Neural cell (in vitro differentiated cells): ENCODE data around the gene PRR18. TPM values are rescaled to one million over a fixed set of nuclear protein-coding genes. Genes with fewer than 3 reads are reported as not detected.

Source experiments
- H2AFZ ChIP-seq: fragments of 200-600, 300-800 bp; sonication (generic), shearing (Covaris generic); 2 replicates; pipeline ENCODE4 v1.6.0; 2014; ENCODE audit warnings: low read depth, mild to moderate bottlenecking, antibody characterized with exemption, low read length, moderate library complexity
- H3F3A ChIP-seq: fragments of 200-600 bp; shearing (Covaris generic); 2 replicates; pipeline ENCODE4 v1.6.1; 2016; ENCODE audit warnings: mild to moderate bottlenecking, moderate library complexity, mixed read lengths, antibody characterized with exemption, low read length; ENCODE audit not compliant: insufficient read depth, poor library complexity, severe bottlenecking
- H3K27ac ChIP-seq: fragments of 200-600, 300-800 bp; sonication (generic), shearing (Covaris generic); 2 replicates; pipeline ENCODE4 v1.5.1; 2014; ENCODE audit warnings: mild to moderate bottlenecking, low read length, moderate library complexity
- H3K27me3 ChIP-seq: fragments of 300-800, 200-600 bp; sonication (generic), shearing (Covaris generic); 2 replicates; pipeline ENCODE4 v1.6.0; 2014; ENCODE audit warnings: mild to moderate bottlenecking, low read depth, low read length, moderate library complexity; ENCODE audit not compliant: insufficient read depth
- H3K36me3 ChIP-seq: fragments of 300-800, 200-600 bp; sonication (generic), shearing (Covaris generic); 2 replicates; pipeline ENCODE4 v1.5.1; 2014; ENCODE audit warnings: mild to moderate bottlenecking, antibody characterized with exemption, low read length, moderate library complexity; ENCODE audit not compliant: insufficient read depth
- H3K4me2 ChIP-seq: fragments of 300-800, 200-600 bp; sonication (generic), shearing (Covaris generic); 2 replicates; pipeline ENCODE4 v1.6.0; 2014; ENCODE audit warnings: mild to moderate bottlenecking, low read length
- H3K4me3 ChIP-seq: fragments of 300-800, 200-600 bp; sonication (generic), shearing (Covaris generic); 2 replicates; pipeline ENCODE4 v1.5.1; 2014; ENCODE audit warnings: mild to moderate bottlenecking, low read length, moderate library complexity
- H3K79me2 ChIP-seq: fragments of 200-600 bp; shearing (Covaris generic); replicated peaks from 2 replicates; pipeline ENCODE4 v1.6.0; 2014; ENCODE audit warnings: mild to moderate bottlenecking, low read length, moderate library complexity; ENCODE audit not compliant: insufficient read depth
- H3K9ac ChIP-seq: fragments of 300-800, 200-600 bp; sonication (generic), shearing (Covaris generic); 2 replicates; pipeline ENCODE4 v1.6.1; 2016; ENCODE audit warnings: mild to moderate bottlenecking, low read length, mixed read lengths
- H3K9me2 ChIP-seq: fragments of 200-600 bp; shearing (Covaris generic); 2 replicates; pipeline ENCODE4 v1.6.1; 2016; ENCODE audit warnings: mild to moderate bottlenecking, low read length, mixed read lengths; ENCODE audit not compliant: insufficient read depth
- H3K9me3 ChIP-seq: fragments of 200-600, 300-800 bp; sonication (generic), shearing (Covaris generic); 2 replicates; pipeline ENCODE4 v1.6.1; 2016; ENCODE audit warnings: mild to moderate bottlenecking, mixed run types, low read length, moderate library complexity, mixed read lengths
- H4K20me1 ChIP-seq: fragments of 200-600 bp; shearing (Covaris generic); 2 replicates; pipeline ENCODE4 v1.6.1; 2016; ENCODE audit warnings: mild to moderate bottlenecking, mixed run types; ENCODE audit not compliant: insufficient read depth
- EP300 ChIP-seq: fragments of 450-650 bp; conservative IDR thresholded peaks from 2 replicates; pipeline ENCODE4 v1.6.1; 2014; ENCODE audit warnings: antibody characterized with exemption, mild to moderate bottlenecking, moderate library complexity; ENCODE audit not compliant: poor library complexity, severe bottlenecking
- EZH2 ChIP-seq: fragments of 200-600, 300-800 bp; shearing (Covaris generic), sonication (generic); IDR thresholded peaks from 2 replicates; pipeline ENCODE4 v1.6.1; 2014; ENCODE audit warnings: antibody characterized with exemption, low read length, borderline replicate concordance, mild to moderate bottlenecking; ENCODE audit not compliant: insufficient read depth, poor library complexity, severe bottlenecking
- MXI1 ChIP-seq: fragments of 450-650 bp; conservative IDR thresholded peaks from 2 replicates; pipeline ENCODE4 v1.6.1; 2014; ENCODE audit warnings: antibody characterized with exemption, mild to moderate bottlenecking; ENCODE audit not compliant: poor library complexity, severe bottlenecking
- POLR2AphosphoS5 ChIP-seq: IDR thresholded peaks from 2 replicates; pipeline ENCODE4 v1.6.1; 2012
- RAD21 ChIP-seq: fragments of 450-650 bp; conservative IDR thresholded peaks from 2 replicates; pipeline ENCODE4 v1.6.1; 2014; ENCODE audit warnings: antibody characterized with exemption, mild to moderate bottlenecking, moderate library complexity
- SMC3 ChIP-seq: fragments of 450-650 bp; conservative IDR thresholded peaks from 2 replicates; pipeline ENCODE4 v1.6.1; 2014; ENCODE audit warnings: antibody characterized with exemption, mild to moderate bottlenecking, moderate library complexity; ENCODE audit not compliant: poor library complexity
- TAF1 ChIP-seq: IDR thresholded peaks from 2 replicates; pipeline ENCODE4 v1.6.1; 2012; ENCODE audit warnings: low read depth
- polyA plus RNA-seq: library from polyadenylated mRNA; depleted of rRNA; stranded (reverse); fragments of >200 nt; gene quantifications from 2 replicates; pipeline ENCODE4 v1.2.3, GENCODE V29; 2014
- TF ChIP-seq, protein P1 (sequence below): IDR thresholded peaks from 2 replicates; pipeline ENCODE4 v1.6.1; 2012; ENCODE audit warnings: borderline replicate concordance
- TF ChIP-seq, protein P2 (sequence below): fragments of 450-650 bp; IDR thresholded peaks from 2 replicates; pipeline ENCODE4 v1.5.1; 2014; ENCODE audit warnings: antibody characterized with exemption, mild to moderate bottlenecking, moderate library complexity; ENCODE audit not compliant: poor library complexity, severe bottlenecking

Gene PRR18
- polyA plus RNA-seq, 1 donor from 2014 or later, result not detected

DNA sequence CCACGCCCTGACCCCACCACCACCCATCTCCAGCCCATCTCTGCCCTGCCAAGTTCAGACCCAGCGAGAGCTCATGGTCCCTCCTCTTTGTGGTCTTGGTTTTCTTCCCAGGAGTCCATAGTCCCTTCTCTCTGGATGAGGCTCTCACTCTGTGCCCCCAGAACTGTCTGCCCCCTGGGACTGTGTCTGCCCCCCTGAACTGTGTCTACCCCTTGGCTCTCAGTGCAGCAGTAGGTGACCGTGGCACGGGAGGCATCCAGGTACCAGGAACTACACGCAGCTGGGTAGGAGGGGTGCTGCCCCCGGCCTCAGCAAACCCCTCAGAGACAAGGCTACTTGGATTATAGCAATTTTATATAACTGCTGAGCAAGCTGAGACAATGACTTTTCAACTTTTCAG is 23.6 kb downstream of the PRR18 start:
- Histone ChIP-seq H3K4me3 (no peak overlapping the region), H2AFZ (no peak overlapping the region), H3K9me3 (no peaks in the 10 kb centered on the region), H3K4me2 (no peak overlapping the region), H3F3A (no peaks in the 10 kb centered on the region), H3K79me2 (no peaks in the 10 kb centered on the region), H3K9ac (no peak overlapping the region), H3K9me2 (no peaks in the 10 kb centered on the region), H4K20me1 (no peaks in the 10 kb centered on the region), H3K27ac (no peak overlapping the region), H3K27me3 (no peaks in the 10 kb centered on the region), H3K36me3 (no peaks in the 10 kb centered on the region)
- TF ChIP-seq SMC3, result no peak

DNA sequence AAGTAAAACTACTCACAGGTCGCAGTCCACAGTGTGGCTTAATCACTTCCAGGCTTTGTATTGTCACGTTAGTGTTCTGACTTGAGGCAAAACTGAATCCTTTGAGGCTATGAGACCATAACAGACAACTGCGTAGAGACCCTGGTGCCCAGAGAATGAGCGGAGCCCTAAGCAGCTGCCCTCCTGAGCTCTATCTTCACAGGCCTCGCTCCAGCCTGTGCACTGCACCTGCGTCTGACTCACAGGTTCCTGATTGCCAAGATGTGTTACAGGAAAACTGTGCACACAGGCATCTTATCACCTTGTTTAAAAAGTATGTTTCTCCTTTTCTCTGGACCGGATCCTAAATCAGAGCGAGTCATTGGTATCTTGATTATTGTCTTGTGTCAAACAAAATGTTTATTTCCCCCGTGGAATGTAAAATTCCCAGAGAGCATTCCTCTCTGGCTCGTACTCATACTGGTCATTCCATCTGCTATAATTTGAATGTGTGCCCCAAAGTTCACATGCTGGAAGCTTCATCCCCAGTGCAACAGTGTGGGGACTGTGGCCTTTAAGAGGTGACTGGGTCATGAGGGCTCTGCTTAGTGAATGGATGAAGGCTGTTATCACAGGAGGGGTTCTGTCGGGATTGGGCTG is 25.7 kb downstream of the PRR18 start:
- Histone ChIP-seq H3K36me3 (no peaks in the 10 kb centered on the region), H3K9me2 (no peaks in the 10 kb centered on the region), H4K20me1 (no peaks in the 10 kb centered on the region), H3K27ac (no peak overlapping the region), H3K9ac (no peak overlapping the region), H3K4me3 (no peak overlapping the region), H3F3A (no peaks in the 10 kb centered on the region), H2AFZ (no peak overlapping the region), H3K27me3 (no peaks in the 10 kb centered on the region), H3K79me2 (no peaks in the 10 kb centered on the region), H3K9me3 (no peaks in the 10 kb centered on the region), H3K4me2 (no peak overlapping the region)
- TF ChIP-seq, protein P1, sequence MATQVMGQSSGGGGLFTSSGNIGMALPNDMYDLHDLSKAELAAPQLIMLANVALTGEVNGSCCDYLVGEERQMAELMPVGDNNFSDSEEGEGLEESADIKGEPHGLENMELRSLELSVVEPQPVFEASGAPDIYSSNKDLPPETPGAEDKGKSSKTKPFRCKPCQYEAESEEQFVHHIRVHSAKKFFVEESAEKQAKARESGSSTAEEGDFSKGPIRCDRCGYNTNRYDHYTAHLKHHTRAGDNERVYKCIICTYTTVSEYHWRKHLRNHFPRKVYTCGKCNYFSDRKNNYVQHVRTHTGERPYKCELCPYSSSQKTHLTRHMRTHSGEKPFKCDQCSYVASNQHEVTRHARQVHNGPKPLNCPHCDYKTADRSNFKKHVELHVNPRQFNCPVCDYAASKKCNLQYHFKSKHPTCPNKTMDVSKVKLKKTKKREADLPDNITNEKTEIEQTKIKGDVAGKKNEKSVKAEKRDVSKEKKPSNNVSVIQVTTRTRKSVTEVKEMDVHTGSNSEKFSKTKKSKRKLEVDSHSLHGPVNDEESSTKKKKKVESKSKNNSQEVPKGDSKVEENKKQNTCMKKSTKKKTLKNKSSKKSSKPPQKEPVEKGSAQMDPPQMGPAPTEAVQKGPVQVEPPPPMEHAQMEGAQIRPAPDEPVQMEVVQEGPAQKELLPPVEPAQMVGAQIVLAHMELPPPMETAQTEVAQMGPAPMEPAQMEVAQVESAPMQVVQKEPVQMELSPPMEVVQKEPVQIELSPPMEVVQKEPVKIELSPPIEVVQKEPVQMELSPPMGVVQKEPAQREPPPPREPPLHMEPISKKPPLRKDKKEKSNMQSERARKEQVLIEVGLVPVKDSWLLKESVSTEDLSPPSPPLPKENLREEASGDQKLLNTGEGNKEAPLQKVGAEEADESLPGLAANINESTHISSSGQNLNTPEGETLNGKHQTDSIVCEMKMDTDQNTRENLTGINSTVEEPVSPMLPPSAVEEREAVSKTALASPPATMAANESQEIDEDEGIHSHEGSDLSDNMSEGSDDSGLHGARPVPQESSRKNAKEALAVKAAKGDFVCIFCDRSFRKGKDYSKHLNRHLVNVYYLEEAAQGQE, result no peak
- TF ChIP-seq POLR2AphosphoS5, result no peak
- TF ChIP-seq EZH2, result no peak
- TF ChIP-seq TAF1, result no peak
- no peak for TF ChIP-seq EP300
- TF ChIP-seq SMC3, result no peak
- TF ChIP-seq, protein P2, sequence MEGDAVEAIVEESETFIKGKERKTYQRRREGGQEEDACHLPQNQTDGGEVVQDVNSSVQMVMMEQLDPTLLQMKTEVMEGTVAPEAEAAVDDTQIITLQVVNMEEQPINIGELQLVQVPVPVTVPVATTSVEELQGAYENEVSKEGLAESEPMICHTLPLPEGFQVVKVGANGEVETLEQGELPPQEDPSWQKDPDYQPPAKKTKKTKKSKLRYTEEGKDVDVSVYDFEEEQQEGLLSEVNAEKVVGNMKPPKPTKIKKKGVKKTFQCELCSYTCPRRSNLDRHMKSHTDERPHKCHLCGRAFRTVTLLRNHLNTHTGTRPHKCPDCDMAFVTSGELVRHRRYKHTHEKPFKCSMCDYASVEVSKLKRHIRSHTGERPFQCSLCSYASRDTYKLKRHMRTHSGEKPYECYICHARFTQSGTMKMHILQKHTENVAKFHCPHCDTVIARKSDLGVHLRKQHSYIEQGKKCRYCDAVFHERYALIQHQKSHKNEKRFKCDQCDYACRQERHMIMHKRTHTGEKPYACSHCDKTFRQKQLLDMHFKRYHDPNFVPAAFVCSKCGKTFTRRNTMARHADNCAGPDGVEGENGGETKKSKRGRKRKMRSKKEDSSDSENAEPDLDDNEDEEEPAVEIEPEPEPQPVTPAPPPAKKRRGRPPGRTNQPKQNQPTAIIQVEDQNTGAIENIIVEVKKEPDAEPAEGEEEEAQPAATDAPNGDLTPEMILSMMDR, result no peak
- no peak for TF ChIP-seq MXI1
- no peak for TF ChIP-seq RAD21
